Measurements from ENCODE around the gene SULT1A2. TPM values are rescaled to one million over a fixed set of nuclear protein-coding genes. Genes with fewer than 3 reads are reported as not detected.

Gene SULT1A2
- total RNA-seq, 1 donor from 2014 or later = 0.51 TPM

GRCh38 chr16:28544998-28545397 lies 51.9 kb downstream of the SULT1A2 start:
- H3K27me3 Mint-ChIP-seq (ENCODE audit: unreplicated experiment) = peaks cover 23% of the 10 kb centered on the region

DNA sequence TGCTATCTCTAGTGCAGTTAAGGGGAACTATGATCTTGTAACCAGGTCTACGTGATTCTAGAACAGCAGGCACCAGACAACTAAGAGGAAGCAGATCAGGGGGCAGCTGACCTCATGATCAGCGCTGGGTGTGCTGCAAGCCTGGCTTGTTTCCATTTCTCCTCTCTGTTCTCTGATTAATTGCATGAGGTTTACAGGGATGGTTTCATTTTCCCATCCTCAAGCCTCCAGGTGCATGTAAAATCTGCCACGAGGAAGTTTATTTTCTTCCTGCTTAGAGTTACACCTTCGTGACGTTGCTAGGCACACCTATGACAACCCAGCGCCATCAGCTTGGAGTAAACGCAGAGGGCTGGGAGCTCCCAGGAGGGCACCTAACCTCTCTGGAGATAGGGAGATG lies 53.8 kb downstream of the SULT1A2 start:
- peaks cover 1% of the 10 kb centered on the region for H3K36me3 Mint-ChIP-seq (ENCODE audit: unreplicated experiment)
- H3K4me1 Mint-ChIP-seq (ENCODE audit: unreplicated experiment) = peaks cover 13% of the 10 kb centered on the region
- H3K9me3 Mint-ChIP-seq (ENCODE audit: unreplicated experiment) = no peaks in the 10 kb centered on the region
- H3K27ac Mint-ChIP-seq (ENCODE audit: unreplicated experiment) = no peak overlapping the region
- H3K27me3 Mint-ChIP-seq (ENCODE audit: unreplicated experiment) = peaks cover 19% of the 10 kb centered on the region
- no peak overlapping the region for H3K4me3 Mint-ChIP-seq (ENCODE audit: unreplicated experiment)
- TF ChIP-seq, protein P1, sequence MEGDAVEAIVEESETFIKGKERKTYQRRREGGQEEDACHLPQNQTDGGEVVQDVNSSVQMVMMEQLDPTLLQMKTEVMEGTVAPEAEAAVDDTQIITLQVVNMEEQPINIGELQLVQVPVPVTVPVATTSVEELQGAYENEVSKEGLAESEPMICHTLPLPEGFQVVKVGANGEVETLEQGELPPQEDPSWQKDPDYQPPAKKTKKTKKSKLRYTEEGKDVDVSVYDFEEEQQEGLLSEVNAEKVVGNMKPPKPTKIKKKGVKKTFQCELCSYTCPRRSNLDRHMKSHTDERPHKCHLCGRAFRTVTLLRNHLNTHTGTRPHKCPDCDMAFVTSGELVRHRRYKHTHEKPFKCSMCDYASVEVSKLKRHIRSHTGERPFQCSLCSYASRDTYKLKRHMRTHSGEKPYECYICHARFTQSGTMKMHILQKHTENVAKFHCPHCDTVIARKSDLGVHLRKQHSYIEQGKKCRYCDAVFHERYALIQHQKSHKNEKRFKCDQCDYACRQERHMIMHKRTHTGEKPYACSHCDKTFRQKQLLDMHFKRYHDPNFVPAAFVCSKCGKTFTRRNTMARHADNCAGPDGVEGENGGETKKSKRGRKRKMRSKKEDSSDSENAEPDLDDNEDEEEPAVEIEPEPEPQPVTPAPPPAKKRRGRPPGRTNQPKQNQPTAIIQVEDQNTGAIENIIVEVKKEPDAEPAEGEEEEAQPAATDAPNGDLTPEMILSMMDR (IDR thresholded peaks at IDR 0.05) = no peak
- no peak for DNase-seq (ENCODE audit: extremely low spot score, unreplicated experiment)

More at GRCh38 chr16:28544998-28545397, 51.9 kb downstream of the SULT1A2 start:
- Mint-ChIP-seq H3K36me3 (ENCODE audit: unreplicated experiment) (no peaks in the 10 kb centered on the region), H3K27ac (ENCODE audit: unreplicated experiment) (no peak overlapping the region), H3K9me3 (ENCODE audit: unreplicated experiment) (no peaks in the 10 kb centered on the region), H3K4me1 (ENCODE audit: unreplicated experiment) (peaks cover 3% of the 10 kb centered on the region), H3K4me3 (ENCODE audit: unreplicated experiment) (no peak overlapping the region)
- TF ChIP-seq, protein P1 (IDR thresholded peaks at IDR 0.05) = no peak
- DNase-seq (ENCODE audit: extremely low spot score, unreplicated experiment) = no peak

DNA sequence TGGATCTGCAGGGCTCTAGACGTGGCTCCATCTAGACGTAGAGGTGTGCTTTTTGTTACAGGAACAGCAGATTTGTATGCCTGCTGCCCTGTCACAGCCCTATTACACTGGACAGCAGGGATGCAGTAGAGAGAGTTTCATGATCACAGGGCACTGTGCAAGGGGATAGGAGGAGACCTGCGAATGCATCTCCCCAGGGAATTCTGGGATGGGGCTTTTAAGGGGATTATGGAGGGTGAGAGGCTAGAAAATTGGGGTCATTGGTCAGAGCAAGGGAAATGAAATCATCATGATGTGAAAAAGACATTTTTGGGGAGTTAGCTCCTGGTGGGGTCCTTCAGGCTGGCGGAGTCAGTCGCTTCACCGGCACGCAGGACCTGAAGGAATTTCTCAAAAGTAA lies 54.2 kb downstream of the SULT1A2 start:
- Mint-ChIP-seq H3K4me1 (ENCODE audit: unreplicated experiment) (peaks cover 17% of the 10 kb centered on the region), H3K36me3 (ENCODE audit: unreplicated experiment) (peaks cover 5% of the 10 kb centered on the region), H3K4me3 (ENCODE audit: unreplicated experiment) (no peak overlapping the region), H3K9me3 (ENCODE audit: unreplicated experiment) (no peaks in the 10 kb centered on the region), H3K27me3 (ENCODE audit: unreplicated experiment) (peaks cover 16% of the 10 kb centered on the region), H3K27ac (ENCODE audit: unreplicated experiment) (peak overlapping the region; percentile 18)
- TF ChIP-seq, protein P1 (IDR thresholded peaks at IDR 0.05) = no peak
- DNase-seq (ENCODE audit: extremely low spot score, unreplicated experiment) = no peak

Other genes with a start within 250 kb of the SULT1A2 start
- 5.2 and 7.0 TPM in 2 replicates for gene NPIPB6, start 233.5 kb downstream of the SULT1A2 start, total RNA-seq
- gene EIF3CL, start 193.2 kb downstream of the SULT1A2 start, total RNA-seq = 103 and 106 TPM in 2 replicates
- 0.78 TPM in 1 of 2 replicates, not detected in the other for gene NPIPB7, start 124.7 kb downstream of the SULT1A2 start, total RNA-seq
- gene CLN3, start 105.0 kb downstream of the SULT1A2 start, total RNA-seq = 39.4 and 50.7 TPM in 2 replicates
- 0.16 TPM in 1 of 2 replicates, not detected in the other for gene APOBR, start 102.4 kb downstream of the SULT1A2 start, total RNA-seq
- gene IL27, start 90.2 kb downstream of the SULT1A2 start, total RNA-seq = not detected in 2 replicates
- 124 and 138 TPM in 2 replicates for gene NUPR1, start 58.1 kb downstream of the SULT1A2 start, total RNA-seq
- gene SGF29, start 43.1 kb downstream of the SULT1A2 start, total RNA-seq = 20.4 and 29.7 TPM in 2 replicates
- gene SULT1A1, start 13.0 kb upstream of the SULT1A2 start, total RNA-seq = 10.4 and 11.4 TPM in 2 replicates
- gene NPIPB8, start 41.0 kb upstream of the SULT1A2 start, total RNA-seq = not detected in 2 replicates
- 950 and 1,034 TPM in 2 replicates for gene EIF3C, start 114.4 kb upstream of the SULT1A2 start, total RNA-seq
- gene NPIPB9, start 154.7 kb upstream of the SULT1A2 start, total RNA-seq = 2.6 and 4.2 TPM in 2 replicates
- 208 and 210 TPM in 2 replicates for gene ATXN2L, start 225.9 kb upstream of the SULT1A2 start, total RNA-seq
- gene TUFM, start 249.3 kb upstream of the SULT1A2 start, total RNA-seq = 122 and 132 TPM in 2 replicates